ENCODE results near the gene PGBD5.

The PGBD5 gene

DNA sequence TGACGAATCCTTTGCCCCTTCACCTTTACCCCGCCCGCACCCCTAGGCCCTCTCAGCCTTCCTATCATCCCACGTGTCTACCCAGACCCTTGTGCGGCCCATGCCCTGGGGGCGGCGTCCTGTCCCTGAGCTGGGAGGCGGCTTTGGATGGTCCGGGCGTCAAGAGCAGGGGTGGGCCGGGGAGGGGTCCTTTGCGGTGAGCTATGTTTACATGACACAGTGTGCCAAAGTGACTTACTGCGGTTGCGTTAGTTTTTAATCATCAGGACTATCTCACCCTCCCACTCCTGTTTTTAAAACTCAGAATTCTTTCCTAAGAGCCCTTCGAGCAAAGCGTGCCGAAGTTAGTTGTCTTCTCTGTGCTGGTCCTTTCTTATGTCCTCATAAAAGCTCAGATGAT is 144.6 kb downstream of the PGBD5 start (continued):
- TF ChIP-seq, protein P1, sequence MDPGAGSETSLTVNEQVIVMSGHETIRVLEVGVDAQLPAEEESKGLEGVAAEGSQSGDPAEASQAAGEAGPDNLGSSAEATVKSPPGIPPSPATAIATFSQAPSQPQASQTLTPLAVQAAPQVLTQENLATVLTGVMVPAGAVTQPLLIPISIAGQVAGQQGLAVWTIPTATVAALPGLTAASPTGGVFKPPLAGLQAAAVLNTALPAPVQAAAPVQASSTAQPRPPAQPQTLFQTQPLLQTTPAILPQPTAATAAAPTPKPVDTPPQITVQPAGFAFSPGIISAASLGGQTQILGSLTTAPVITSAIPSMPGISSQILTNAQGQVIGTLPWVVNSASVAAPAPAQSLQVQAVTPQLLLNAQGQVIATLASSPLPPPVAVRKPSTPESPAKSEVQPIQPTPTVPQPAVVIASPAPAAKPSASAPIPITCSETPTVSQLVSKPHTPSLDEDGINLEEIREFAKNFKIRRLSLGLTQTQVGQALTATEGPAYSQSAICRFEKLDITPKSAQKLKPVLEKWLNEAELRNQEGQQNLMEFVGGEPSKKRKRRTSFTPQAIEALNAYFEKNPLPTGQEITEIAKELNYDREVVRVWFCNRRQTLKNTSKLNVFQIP (CRISPR knock-in tag; IDR thresholded peaks at IDR 0.05; ENCODE audit: borderline replicate concordance, low read depth) = no peak
- TF ChIP-seq ISL1 (CRISPR knock-in tag; IDR thresholded peaks at IDR 0.05) = no peak
- TF ChIP-seq TCF4 (CRISPR knock-in tag; IDR thresholded peaks at IDR 0.05; ENCODE audit: borderline replicate concordance) = no peak
- no peak for TF ChIP-seq PPARA (CRISPR knock-in tag; IDR thresholded peaks at IDR 0.05; ENCODE audit: borderline replicate concordance)
- no peak for TF ChIP-seq ZFP3 (CRISPR knock-in tag; IDR thresholded peaks at IDR 0.05)
- no peak for TF ChIP-seq BACH2 (CRISPR knock-in tag; IDR thresholded peaks at IDR 0.05; ENCODE audit: borderline replicate concordance)
- TF ChIP-seq ZNF70 (CRISPR knock-in tag; IDR thresholded peaks at IDR 0.05) = no peak
- TF ChIP-seq OSR1 (CRISPR knock-in tag; IDR thresholded peaks at IDR 0.05) = no peak

DNA sequence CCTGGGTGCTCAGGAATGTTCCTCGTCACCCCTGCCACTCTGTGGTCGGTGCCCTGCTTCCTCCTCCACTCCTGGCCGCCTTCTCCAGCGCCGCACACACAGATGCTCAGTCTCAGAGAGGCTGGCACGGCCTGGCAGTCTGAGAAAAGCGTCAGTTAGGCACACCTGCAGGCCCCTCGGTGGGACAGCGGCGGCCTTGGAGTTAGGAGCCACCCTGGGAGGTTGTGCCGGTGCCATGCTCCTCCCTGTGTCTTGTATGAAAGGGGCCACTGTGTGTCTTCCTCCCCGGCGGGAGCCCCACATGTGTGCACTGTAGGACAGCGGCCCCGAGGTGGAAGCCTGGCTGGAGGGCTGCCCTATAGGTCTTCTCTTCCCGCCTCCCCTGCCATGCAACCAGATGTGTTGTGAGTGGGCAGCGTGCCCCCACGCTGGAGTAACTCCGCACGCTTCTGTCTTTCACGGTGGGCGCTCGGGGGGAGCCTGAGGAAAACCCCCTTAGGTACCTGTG is 145.2 kb downstream of the PGBD5 start:
- ATAC-seq = no peak
- TF ChIP-seq, protein P1 (CRISPR knock-in tag; IDR thresholded peaks at IDR 0.05; ENCODE audit: borderline replicate concordance, low read depth) = no peak
- TF ChIP-seq ESRRG (CRISPR knock-in tag; IDR thresholded peaks at IDR 0.05) (no peak), ZNF8 (CRISPR knock-in tag; IDR thresholded peaks at IDR 0.05) (no peak), ZFP3 (CRISPR knock-in tag; IDR thresholded peaks at IDR 0.05) (no peak), TOX (CRISPR knock-in tag; IDR thresholded peaks at IDR 0.05; ENCODE audit: borderline replicate concordance) (no peak), ZNF565 (CRISPR knock-in tag; conservative IDR thresholded peaks at IDR 0.05; ENCODE audit: low read depth) (no peak), ZNF70 (CRISPR knock-in tag; IDR thresholded peaks at IDR 0.05) (no peak), ZC3H10 (CRISPR knock-in tag; IDR thresholded peaks at IDR 0.05) (no peak), ZFP30 (CRISPR knock-in tag; IDR thresholded peaks at IDR 0.05) (no peak), RARB (CRISPR knock-in tag; IDR thresholded peaks at IDR 0.05) (no peak), GLIS3 (CRISPR knock-in tag; IDR thresholded peaks at IDR 0.05) (no peak), PPARA (CRISPR knock-in tag; IDR thresholded peaks at IDR 0.05; ENCODE audit: borderline replicate concordance) (no peak), ARNTL (CRISPR knock-in tag; IDR thresholded peaks at IDR 0.05; ENCODE audit: borderline replicate concordance, low read depth) (no peak), ISL1 (CRISPR knock-in tag; IDR thresholded peaks at IDR 0.05) (no peak), SNAI2 (CRISPR knock-in tag; IDR thresholded peaks at IDR 0.05) (no peak), CSDC2 (CRISPR knock-in tag; IDR thresholded peaks at IDR 0.05) (no peak)
- TF ChIP-seq, protein P2, sequence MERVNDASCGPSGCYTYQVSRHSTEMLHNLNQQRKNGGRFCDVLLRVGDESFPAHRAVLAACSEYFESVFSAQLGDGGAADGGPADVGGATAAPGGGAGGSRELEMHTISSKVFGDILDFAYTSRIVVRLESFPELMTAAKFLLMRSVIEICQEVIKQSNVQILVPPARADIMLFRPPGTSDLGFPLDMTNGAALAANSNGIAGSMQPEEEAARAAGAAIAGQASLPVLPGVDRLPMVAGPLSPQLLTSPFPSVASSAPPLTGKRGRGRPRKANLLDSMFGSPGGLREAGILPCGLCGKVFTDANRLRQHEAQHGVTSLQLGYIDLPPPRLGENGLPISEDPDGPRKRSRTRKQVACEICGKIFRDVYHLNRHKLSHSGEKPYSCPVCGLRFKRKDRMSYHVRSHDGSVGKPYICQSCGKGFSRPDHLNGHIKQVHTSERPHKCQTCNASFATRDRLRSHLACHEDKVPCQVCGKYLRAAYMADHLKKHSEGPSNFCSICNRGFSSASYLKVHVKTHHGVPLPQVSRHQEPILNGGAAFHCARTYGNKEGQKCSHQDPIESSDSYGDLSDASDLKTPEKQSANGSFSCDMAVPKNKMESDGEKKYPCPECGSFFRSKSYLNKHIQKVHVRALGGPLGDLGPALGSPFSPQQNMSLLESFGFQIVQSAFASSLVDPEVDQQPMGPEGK (CRISPR knock-in tag; IDR thresholded peaks at IDR 0.05; ENCODE audit: borderline replicate concordance) = no peak
- TF ChIP-seq, protein P3, sequence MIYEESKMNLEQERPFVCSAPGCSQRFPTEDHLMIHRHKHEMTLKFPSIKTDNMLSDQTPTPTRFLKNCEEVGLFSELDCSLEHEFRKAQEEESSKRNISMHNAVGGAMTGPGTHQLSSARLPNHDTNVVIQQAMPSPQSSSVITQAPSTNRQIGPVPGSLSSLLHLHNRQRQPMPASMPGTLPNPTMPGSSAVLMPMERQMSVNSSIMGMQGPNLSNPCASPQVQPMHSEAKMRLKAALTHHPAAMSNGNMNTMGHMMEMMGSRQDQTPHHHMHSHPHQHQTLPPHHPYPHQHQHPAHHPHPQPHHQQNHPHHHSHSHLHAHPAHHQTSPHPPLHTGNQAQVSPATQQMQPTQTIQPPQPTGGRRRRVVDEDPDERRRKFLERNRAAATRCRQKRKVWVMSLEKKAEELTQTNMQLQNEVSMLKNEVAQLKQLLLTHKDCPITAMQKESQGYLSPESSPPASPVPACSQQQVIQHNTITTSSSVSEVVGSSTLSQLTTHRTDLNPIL (CRISPR knock-in tag; IDR thresholded peaks at IDR 0.05; ENCODE audit: low read depth) = no peak

DNA sequence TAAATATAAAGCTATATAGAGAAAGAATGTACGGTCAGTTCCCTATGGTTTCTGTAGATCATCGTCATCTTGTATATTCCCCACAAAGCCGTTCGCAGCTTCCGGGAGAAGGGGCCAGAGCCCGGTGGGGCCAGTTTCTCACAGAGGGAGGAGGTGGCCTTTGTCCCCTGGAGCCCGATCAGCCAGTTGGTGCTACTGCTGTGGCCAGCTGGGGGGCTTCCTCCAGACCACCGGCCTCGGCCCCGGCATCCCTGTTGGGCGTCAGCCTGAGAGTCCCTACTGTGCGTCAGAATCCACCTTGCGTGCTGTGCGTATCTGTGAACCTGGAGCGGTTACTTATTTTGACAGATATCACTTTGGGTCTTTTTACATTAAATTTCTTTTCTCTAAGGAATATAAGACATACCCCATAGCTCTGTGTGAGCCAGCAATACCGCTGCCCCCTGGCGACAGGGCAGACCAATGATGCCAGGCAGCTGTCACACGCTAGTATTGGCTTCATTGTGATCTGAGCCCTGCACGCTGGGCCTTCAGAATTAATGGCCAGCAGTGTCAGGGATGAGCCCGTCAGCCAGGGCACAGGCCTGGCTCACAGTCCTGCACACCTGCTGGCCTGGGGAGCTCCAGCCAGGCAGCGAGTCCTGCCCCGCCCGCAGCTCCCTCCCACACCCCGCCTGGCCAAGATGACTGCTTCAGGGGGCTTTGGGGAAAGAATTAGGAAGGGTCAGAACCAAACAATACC is 145.9 kb downstream of the PGBD5 start:
- TF ChIP-seq ISL1 (CRISPR knock-in tag; IDR thresholded peaks at IDR 0.05) (no peak), SNAI2 (CRISPR knock-in tag; IDR thresholded peaks at IDR 0.05) (no peak), ZFP3 (CRISPR knock-in tag; IDR thresholded peaks at IDR 0.05) (no peak), TCF4 (CRISPR knock-in tag; IDR thresholded peaks at IDR 0.05; ENCODE audit: borderline replicate concordance) (no peak), GLIS3 (CRISPR knock-in tag; IDR thresholded peaks at IDR 0.05) (no peak), TOX (CRISPR knock-in tag; IDR thresholded peaks at IDR 0.05; ENCODE audit: borderline replicate concordance) (no peak), ZC3H10 (CRISPR knock-in tag; IDR thresholded peaks at IDR 0.05) (no peak), ESRRG (CRISPR knock-in tag; IDR thresholded peaks at IDR 0.05) (no peak)
- TF ChIP-seq, protein P2 (CRISPR knock-in tag; IDR thresholded peaks at IDR 0.05; ENCODE audit: borderline replicate concordance) = no peak
- TF ChIP-seq, protein P3 (CRISPR knock-in tag; IDR thresholded peaks at IDR 0.05; ENCODE audit: low read depth) = no peak
- ATAC-seq = no peak

Data from SK-N-SH treated with all-trans-retinoic acid at 6 μM for 48 hours (cell line).